NCI-H82 treated with DMSO at 0.1 percent for 48 hours (cell line): ENCODE data around the gene TRPT1.
A peak's percentile ranks its signal among the peaks of the same experiment; 100 is the strongest.

Experiments used
- DNase-seq: peaks from one replicate; lab custom pipeline; 2025; ENCODE audit not compliant: unreplicated experiment; lab: John Stamatoyannopoulos, UW

TRPT1 gene

GRCh38 chr11:64225608-64226506 lies at the start of gene TRPT1, which contains the start of gene NUDT22:
TSS of gene TRPT1 (minus strand) at chr11:64226186. CDS start at chr11:64225860, 326 bp downstream.
TSS of gene NUDT22 (plus strand) at chr11:64226274. CDS start at chr11:64226653, 379 bp downstream.
- DNase-seq, result peak; percentile 32

DNA sequence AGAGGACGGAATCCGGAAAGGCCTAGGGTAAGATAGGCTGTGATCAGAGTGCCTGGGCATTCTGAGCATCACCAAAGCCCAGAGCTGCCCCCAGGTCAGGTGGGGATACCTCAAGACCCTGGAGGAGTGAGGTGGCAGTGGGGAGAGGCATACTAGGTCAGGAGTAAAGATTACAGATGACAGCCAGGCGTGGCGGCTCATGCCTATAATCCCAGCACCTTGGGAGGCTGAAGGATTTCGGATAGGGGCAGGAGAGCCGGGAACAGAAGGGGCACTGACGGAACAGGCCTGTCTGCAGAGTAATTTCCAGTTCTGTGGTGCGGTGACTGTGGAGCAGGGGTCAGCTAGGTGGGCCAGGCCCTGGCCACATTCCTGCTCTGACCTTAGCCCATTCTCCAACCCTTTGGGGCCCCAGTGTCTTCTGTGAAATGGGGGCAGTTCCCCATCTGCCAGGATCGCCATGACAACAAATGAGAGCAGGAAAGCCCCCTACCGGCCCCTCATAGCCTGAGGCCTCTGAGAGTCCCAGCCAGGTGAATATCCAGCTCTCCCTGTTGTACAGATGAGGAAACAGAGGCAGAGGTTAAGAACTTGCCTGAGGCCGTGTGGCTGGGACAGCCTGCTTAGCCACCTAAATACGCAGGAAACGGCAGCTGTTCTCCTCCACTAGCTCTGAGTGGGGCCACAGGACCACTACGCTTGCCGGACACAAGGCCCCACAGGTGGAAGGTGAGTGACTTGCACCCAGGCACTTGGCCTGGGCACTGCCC lies 49.2 kb upstream of the TRPT1 start:
- DNase-seq, result no peak

DNA sequence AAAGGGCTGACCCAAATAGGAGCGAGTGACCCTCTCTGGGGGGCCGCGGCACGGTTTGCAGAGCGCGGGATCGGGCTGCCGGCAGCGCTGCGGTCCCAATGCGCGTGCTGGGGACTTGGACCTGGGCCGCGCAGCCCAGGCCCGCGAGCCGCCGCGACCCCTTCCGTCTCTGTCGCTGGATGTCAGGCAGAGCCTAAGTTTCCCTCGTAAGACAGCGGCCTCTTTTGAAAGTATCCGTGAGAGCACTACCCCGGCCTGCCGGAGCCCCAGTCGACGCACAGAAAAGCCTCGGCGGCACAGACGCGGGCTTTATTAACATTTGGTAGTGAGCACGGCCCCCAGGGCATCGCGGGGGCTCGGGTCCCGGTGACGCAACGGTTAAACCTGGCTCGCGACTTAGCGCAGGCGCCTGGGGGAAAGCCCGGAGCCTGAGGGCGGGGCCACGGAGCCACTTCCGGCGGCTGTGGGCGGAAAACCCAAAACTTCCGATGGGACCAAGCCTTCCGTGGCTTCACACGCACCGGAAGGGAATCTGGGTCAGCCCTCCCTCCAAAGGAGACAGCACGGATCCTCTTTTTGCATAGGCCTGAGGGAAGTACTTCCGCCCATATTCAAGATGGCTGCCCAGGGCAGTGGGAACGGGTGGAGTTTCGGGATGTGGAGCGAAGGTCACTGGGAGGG lies 43.7 kb upstream of the TRPT1 start:
- DNase-seq, result peak; percentile 96

DNA sequence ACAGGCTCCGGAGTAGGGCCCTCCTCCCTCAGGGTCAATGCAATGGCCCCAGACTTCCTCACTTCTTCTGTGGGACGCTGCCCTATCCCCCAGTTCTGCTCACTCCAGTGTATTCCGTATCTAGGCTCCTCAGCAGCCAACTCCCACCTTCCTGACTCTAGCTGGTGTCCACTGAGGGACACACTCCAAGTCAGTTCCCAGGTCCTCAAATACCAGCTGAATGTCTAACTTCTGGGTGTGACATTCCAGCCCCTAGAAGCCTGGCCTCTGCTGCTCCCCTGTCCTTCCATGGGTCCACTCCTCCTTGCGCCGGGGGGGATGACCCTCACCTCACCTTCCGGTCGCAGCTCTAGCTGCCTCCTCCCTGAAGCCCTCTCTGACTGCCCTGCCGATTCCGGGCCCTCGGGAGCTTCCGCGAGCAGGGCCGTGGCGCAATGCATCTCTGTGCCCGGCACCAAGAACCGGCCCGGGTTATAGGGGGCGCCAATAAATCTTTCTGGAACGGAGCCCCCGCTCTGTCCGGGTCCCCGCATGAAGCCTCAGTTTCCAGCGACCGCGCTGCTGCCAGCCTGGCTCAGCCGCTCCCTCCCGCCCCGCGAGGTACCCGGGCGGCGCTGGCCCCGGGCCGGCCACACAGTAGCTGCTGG lies 43.0 kb upstream of the TRPT1 start:
- no peak for DNase-seq

- DNase-seq, result no peak
Measured at GRCh38 chr11:64268025-64268892, 42.3 kb upstream of the TRPT1 start.

DNA sequence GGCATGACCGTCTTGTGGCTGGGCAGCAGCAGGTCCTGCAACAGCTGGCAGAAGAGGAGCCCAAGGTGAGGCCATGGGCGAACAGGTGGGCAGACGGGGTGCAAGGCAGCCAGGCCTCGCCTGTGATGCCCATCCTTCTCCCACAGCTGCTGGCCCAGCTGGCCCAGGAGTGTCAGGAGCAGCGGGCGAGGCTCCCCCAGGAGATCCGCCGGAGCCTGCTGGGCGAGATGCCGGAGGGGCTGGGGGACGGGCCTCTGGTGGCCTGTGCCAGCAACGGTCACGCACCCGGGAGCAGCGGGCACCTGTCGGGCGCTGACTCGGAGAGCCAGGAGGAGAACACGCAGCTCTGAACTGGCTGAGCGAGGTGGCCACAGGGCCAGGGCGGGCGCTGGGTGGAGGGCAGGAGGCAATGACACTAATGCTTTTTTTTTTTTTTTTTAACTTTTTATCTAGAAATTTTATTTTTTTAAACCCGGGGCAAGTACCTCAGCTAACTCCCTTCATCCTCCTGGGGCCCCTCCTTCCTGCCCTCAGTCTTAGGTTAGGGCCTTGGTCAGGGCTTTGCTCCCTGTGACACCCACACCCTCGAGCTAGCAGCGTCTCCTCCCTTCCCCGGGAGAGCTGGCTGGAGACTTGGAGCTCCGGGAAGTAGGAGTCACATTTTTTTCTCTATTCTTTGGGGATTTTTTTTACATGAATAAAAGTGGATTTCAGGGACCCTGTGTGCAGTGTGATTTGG lies 41.4 kb upstream of the TRPT1 start:
- DNase-seq, result no peak

- DNase-seq, result no peak
Measured at GRCh38 chr11:64266339-64266738, 40.4 kb upstream of the TRPT1 start.

DNA sequence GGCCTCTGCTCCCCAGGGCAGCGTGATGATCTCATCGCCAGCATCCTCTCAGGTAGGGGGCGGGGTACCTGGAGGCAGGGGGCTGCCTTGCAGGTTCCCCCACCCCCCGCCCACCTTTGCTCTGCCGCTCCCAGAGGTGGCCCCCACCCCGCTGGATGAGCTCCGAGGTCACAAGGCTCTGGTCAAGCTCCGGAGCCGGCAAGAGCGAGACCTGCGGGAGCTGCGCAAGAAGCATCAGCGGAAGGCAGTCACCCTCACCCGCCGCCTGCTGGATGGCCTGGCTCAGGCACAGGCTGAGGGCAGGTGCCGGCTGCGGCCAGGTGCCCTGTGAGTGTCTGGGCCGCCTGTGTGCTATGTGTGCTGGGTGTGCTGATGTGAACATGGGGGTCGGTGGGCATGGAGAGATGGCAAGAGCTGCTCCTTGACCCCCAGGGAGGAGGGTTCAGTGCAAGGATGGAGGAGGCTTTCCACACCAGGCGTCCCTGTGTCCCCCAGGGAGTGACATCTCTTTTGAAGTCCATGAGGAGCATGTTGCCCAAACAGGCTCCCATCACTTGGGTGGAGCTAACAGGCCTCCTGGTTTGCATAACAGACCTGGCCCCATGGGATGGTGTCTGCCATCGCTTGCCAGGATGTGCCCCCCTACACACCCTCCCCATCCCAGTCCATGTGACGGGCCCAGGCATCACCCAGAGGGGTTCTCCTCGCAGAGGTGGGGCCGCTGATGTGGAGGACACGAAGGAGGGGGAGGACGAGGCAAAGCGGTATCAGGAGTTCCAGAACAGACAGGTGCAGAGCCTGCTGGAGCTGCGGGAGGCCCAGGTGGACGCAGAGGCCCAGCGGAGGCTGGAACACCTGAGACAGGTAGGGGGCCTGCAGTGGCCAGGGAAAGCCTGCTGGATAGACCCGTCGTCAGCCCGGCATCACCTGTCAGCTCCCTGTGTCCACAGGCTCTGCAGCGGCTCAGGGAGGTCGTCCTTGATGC lies 39.5 kb upstream of the TRPT1 start:
- DNase-seq, result no peak

- no peak for DNase-seq
Measured at GRCh38 chr11:64264371-64264852, 38.4 kb upstream of the TRPT1 start.

GRCh38 chr11:64263947-64264317 lies 37.9 kb upstream of the TRPT1 start:
- no peak for DNase-seq

- no peak for DNase-seq
Measured at GRCh38 chr11:64263021-64263946, 37.3 kb upstream of the TRPT1 start.

DNA sequence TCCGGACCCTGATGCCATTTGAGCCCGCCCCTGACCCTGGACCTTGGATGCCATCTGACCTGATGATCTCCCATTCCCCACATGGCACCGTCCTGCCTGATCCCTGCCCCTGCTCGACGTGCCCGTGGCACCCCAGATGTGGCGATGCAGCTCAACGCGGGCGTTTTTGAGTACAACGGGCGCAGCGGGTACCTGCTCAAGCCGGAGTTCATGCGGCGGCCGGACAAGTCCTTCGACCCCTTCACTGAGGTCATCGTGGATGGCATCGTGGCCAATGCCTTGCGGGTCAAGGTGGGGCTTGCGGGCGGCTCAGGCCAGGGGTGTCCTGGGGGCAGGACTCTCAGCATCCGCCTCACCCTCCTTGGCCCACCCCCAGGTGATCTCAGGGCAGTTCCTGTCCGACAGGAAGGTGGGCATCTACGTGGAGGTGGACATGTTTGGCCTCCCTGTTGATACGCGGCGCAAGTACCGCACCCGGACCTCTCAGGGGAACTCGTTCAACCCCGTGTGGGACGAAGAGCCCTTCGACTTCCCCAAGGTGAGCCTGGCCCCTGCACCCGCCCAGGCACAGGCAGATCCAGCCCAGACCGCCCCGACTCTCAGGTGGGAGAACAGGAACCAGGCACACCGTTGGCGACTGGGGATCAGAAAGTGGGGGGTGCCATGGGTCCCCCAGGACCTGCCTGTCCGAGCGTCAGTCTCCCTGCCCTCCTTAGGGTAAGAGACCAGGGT lies 36.5 kb upstream of the TRPT1 start:
- DNase-seq, result no peak

DNA sequence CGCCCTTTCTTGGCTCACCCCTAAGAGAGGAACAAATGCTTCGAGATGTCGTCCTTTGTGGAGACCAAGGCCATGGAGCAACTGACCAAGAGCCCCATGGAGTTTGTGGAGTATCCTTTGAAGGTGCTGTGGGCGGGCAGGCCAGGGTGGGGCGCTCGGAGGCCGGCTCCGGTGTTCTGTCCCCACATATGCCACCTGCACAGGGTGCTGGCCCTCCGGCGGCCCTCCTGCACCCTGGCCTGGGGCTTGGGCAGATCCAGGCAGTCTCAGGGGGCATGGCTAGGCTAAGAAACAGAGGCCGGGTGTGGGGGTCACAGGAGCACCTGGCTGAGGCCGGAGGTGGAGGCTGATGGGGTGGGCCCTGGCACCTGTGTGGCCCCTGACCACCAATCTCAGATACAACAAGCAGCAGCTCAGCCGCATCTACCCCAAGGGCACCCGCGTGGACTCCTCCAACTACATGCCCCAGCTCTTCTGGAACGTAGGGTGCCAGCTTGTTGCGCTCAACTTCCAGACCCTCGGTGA lies 35.6 kb upstream of the TRPT1 start:
- DNase-seq, result no peak

- no peak for DNase-seq
Measured at GRCh38 chr11:64260147-64260708, 34.2 kb upstream of the TRPT1 start.

- DNase-seq, result no peak
Measured at GRCh38 chr11:64259533-64260067, 33.6 kb upstream of the TRPT1 start.
